ENCODE measurements around the gene MYEOV. TPM values are rescaled to one million over a fixed set of nuclear protein-coding genes. Genes with fewer than 3 reads are reported as not detected.

The MYEOV gene
- total RNA-seq, 4 donors from 2014 or later, result 0.55 to 1.1 TPM; not detected in 2

- H3K4me1 ChIP-seq, result no peaks in the 10 kb centered on the region
- in situ Hi-C loops (cut with MboI; ENCODE audit: low pct_ligation_motif_present in 1 of 4, low pct_unique_long_range_greater_than_20kb in 1 of 4, low sequenced_read_pairs in 3 of 4), result no loop called here
- no peak overlapping the region for H3K4me3 ChIP-seq
- no peaks in the 10 kb centered on the region for H3K9me3 ChIP-seq
- WGBS, 2 donors (ENCODE audit: low coverage in 1 of 2), result 92% methylated on average over 3 of the region's 3 CpGs; no CpG with 5 or more reads in 1 of the 2 donors
- no peak for DNase-seq
- H3K27ac ChIP-seq, result no peak overlapping the region
- no peaks in the 10 kb centered on the region for H3K36me3 ChIP-seq
- TF ChIP-seq, protein P1, sequence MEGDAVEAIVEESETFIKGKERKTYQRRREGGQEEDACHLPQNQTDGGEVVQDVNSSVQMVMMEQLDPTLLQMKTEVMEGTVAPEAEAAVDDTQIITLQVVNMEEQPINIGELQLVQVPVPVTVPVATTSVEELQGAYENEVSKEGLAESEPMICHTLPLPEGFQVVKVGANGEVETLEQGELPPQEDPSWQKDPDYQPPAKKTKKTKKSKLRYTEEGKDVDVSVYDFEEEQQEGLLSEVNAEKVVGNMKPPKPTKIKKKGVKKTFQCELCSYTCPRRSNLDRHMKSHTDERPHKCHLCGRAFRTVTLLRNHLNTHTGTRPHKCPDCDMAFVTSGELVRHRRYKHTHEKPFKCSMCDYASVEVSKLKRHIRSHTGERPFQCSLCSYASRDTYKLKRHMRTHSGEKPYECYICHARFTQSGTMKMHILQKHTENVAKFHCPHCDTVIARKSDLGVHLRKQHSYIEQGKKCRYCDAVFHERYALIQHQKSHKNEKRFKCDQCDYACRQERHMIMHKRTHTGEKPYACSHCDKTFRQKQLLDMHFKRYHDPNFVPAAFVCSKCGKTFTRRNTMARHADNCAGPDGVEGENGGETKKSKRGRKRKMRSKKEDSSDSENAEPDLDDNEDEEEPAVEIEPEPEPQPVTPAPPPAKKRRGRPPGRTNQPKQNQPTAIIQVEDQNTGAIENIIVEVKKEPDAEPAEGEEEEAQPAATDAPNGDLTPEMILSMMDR (IDR thresholded peaks at IDR 0.05), result no peak
- TF ChIP-seq EP300 (IDR thresholded peaks at IDR 0.05; ENCODE audit: low read depth) (no peak), POLR2AphosphoS5 (IDR thresholded peaks at IDR 0.05) (no peak), POLR2A (IDR thresholded peaks at IDR 0.05) (no peak)
- intact Hi-C loops (cut with DNase I; ENCODE audit: low total_unique reads), result no loop called here
- H3K27me3 ChIP-seq, result no peaks in the 10 kb centered on the region
Measured at GRCh38 chr11:69263736-69264052, 30.3 kb upstream of the MYEOV start.

GRCh38 chr11:69264486-69264885, 29.5 kb upstream of the MYEOV start:
- WGBS, 2 donors (ENCODE audit: low coverage in 1 of 2), result 87% methylated on average over 4 of the region's 4 CpGs; no CpG with 5 or more reads in 1 of the 2 donors
- intact Hi-C loops (cut with DNase I; ENCODE audit: low total_unique reads), result no loop called here
- in situ Hi-C loops (cut with MboI; ENCODE audit: low pct_ligation_motif_present in 1 of 4, low pct_unique_long_range_greater_than_20kb in 1 of 4, low sequenced_read_pairs in 3 of 4), result no loop called here
- Histone ChIP-seq H3K4me3 (no peak overlapping the region), H3K27ac (no peak overlapping the region), H3K27me3 (no peaks in the 10 kb centered on the region), H3K4me1 (no peaks in the 10 kb centered on the region), H3K9me3 (no peaks in the 10 kb centered on the region), H3K36me3 (no peaks in the 10 kb centered on the region)
- TF ChIP-seq POLR2AphosphoS5 (IDR thresholded peaks at IDR 0.05), result no peak
- TF ChIP-seq, protein P1 (IDR thresholded peaks at IDR 0.05), result no peak
- no peak for TF ChIP-seq POLR2A (IDR thresholded peaks at IDR 0.05)
- TF ChIP-seq EP300 (IDR thresholded peaks at IDR 0.05; ENCODE audit: low read depth), result no peak
- no peak for DNase-seq

GRCh38 chr11:69265210-69265609, 28.7 kb upstream of the MYEOV start:
- in situ Hi-C loops (cut with MboI; ENCODE audit: low pct_ligation_motif_present in 1 of 4, low pct_unique_long_range_greater_than_20kb in 1 of 4, low sequenced_read_pairs in 3 of 4), result no loop called here
- Histone ChIP-seq H3K27ac (no peak overlapping the region), H3K27me3 (no peaks in the 10 kb centered on the region), H3K36me3 (no peaks in the 10 kb centered on the region), H3K9me3 (no peaks in the 10 kb centered on the region), H3K4me1 (no peaks in the 10 kb centered on the region), H3K4me3 (no peak overlapping the region)
- TF ChIP-seq EP300 (IDR thresholded peaks at IDR 0.05; ENCODE audit: low read depth) (no peak), POLR2AphosphoS5 (IDR thresholded peaks at IDR 0.05) (no peak), POLR2A (IDR thresholded peaks at IDR 0.05) (no peak)
- TF ChIP-seq, protein P1 (IDR thresholded peaks at IDR 0.05), result no peak
- no peak for DNase-seq
- 20 to 83% methylated on average over 1 to 6 of the region's 6 CpGs for whole genome bisulfite sequencing, 2 donors (ENCODE audit: low coverage in 1 of 2)
- intact Hi-C loops (cut with DNase I; ENCODE audit: low total_unique reads), result no loop called here

DNA sequence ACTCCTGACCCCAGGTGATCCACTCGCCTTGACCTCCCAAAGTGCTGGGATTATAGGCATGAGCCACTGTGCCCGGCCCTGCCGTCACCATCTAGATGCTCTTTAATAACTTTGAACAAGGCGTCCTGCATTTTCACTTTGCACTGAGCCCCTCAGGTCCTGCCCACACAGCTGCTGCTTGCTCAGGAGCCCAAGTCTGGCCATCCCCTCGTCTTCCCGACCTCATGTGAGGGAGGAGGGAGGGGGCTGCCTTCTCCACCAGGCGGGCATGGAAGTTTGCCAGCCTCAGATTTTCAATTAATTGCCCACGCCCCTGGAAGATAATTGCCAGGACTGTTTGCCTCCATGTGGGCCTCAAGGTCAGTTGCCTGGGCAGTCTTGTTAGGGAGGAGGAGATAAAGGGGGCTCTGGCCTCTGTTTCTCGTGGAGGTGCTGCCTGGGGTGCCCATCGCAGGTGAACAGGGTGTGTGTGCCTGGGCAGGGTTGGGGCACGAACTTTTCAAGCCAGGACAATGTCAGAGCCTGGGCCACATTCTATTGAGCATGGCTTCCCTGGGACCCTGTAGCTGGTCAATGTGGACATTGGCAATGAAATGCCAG, 27.9 kb upstream of the MYEOV start:
- WGBS, 2 donors (ENCODE audit: low coverage in 1 of 2), result 59 to 85% methylated on average over 5 to 11 of the region's 11 CpGs
- H3K36me3 ChIP-seq, result no peaks in the 10 kb centered on the region
- H3K27me3 ChIP-seq, result no peaks in the 10 kb centered on the region
- no peaks in the 10 kb centered on the region for H3K9me3 ChIP-seq
- DNase-seq, result no peak
- no peak overlapping the region for H3K27ac ChIP-seq
- no peak for TF ChIP-seq EP300 (IDR thresholded peaks at IDR 0.05; ENCODE audit: low read depth)
- no peak for TF ChIP-seq POLR2AphosphoS5 (IDR thresholded peaks at IDR 0.05)
- TF ChIP-seq POLR2A (IDR thresholded peaks at IDR 0.05), result no peak
- TF ChIP-seq, protein P1 (IDR thresholded peaks at IDR 0.05), result no peak
- in situ Hi-C loops (cut with MboI; ENCODE audit: low pct_ligation_motif_present in 1 of 4, low pct_unique_long_range_greater_than_20kb in 1 of 4, low sequenced_read_pairs in 3 of 4) (no loop called here), intact Hi-C loops (cut with DNase I; ENCODE audit: low total_unique reads) (no loop called here)
- H3K4me3 ChIP-seq, result no peak overlapping the region
- H3K4me1 ChIP-seq, result no peaks in the 10 kb centered on the region

All from transverse colon (tissue), 4 donors.